Thyroid gland (tissue), 4 donors: Measurements from ENCODE around the gene GTF2H3.

ENCODE experiments used
- POLR2A ChIP-seq, 2 donors: fragments of 450-650 bp; IDR thresholded peaks; one replicate each; pipeline ENCODE4 v1.6.1; 2017; ENCODE audit warnings: antibody characterized with exemption in 2 of 2, mild to moderate bottlenecking in 2 of 2, moderate library complexity in 1 of 2
- TF ChIP-seq, protein P1 (sequence below), 6 experiments: fragments of 200-600 bp in 3 of 6; fragments of 450-650 bp in 3 of 6; sonication (generic) in 3 of 6; IDR thresholded peaks; one replicate each; pipeline ENCODE4 v1.5.1; 2016 to 2019; ENCODE audit warnings: antibody characterized with exemption in 6 of 6, mild to moderate bottlenecking in 2 of 6, inconsistent platforms in 1 of 6, moderate library complexity in 1 of 6

DNA sequence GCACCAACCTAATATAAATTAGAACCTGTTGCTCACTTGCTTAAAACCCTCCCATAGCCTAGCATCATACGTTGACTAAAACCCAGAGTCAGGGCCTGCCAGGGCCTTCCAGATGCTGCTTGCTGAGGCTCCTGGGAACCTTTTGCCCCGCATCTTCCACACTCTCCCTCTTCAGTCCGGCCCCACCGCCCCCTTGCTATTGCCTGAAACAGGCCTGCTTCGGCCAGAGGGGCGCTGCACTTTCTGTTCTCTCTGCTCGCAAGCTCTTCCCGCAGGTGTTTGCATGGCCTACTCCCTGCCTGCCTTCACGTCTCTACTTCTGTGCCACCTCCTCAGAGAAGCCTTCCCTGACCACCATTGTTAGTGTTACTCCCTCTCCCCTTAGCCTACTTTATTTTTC, 23.6 kb downstream of the GTF2H3 start:
- TF ChIP-seq POLR2A (IDR thresholded peaks at IDR 0.05), result no peak
- TF ChIP-seq, protein P1, sequence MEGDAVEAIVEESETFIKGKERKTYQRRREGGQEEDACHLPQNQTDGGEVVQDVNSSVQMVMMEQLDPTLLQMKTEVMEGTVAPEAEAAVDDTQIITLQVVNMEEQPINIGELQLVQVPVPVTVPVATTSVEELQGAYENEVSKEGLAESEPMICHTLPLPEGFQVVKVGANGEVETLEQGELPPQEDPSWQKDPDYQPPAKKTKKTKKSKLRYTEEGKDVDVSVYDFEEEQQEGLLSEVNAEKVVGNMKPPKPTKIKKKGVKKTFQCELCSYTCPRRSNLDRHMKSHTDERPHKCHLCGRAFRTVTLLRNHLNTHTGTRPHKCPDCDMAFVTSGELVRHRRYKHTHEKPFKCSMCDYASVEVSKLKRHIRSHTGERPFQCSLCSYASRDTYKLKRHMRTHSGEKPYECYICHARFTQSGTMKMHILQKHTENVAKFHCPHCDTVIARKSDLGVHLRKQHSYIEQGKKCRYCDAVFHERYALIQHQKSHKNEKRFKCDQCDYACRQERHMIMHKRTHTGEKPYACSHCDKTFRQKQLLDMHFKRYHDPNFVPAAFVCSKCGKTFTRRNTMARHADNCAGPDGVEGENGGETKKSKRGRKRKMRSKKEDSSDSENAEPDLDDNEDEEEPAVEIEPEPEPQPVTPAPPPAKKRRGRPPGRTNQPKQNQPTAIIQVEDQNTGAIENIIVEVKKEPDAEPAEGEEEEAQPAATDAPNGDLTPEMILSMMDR (IDR thresholded peaks at IDR 0.05), result no peak
